Stimulated activated CD8-positive, alpha-beta memory T cell treated with anti-CD3 and anti-CD28 coated beads, Interleukin-4, amount 100 ng/mL, for 24 hours (primary cell): ENCODE results near the gene MAD2L1.
"Not testable (repeated sequence)": the region's sequence is repeated elsewhere in the genome, so short reads cannot be mapped to it uniquely, and the experiment has no call there.

Source experiments
- DNase-seq: peaks from one replicate; pipeline ENCODE4 v3.0.0-alpha.2; 2020; ENCODE audit warnings: low read depth

MAD2L1 gene

GRCh38 chr4:120066517-120067340 is at the start of gene MAD2L1:
MAD2L1 (minus strand) TSS chr4:120066848; CDS start chr4:120066734, 114 bp downstream.
- DNase-seq, result peak; percentile 98

- no peak for DNase-seq
Observed at GRCh38 chr4:120111745-120112144, 45.1 kb upstream of the MAD2L1 start.

GRCh38 chr4:120109406-120109805 is 42.8 kb upstream of the MAD2L1 start:
- no peak for DNase-seq

DNA sequence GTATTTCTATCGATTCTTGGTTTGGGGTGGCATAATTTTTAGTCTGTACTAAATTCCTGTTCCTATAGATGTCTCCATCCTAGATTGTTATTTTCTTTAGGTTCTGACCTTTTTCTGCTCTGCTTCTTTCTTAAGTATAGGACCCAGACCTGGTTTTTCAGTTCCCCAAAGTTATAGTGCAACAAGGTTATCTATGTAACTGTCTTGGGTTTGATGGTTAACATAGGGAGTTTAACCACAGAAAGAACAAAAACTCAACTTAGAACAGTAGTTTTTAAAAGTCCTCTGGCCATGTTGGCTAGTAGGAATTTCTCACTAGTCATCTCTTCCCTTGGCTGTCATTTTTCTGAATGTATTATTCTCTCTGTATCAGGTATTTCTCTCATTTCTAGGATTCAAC is 38.8 kb upstream of the MAD2L1 start:
- DNase-seq, result no peak

DNA sequence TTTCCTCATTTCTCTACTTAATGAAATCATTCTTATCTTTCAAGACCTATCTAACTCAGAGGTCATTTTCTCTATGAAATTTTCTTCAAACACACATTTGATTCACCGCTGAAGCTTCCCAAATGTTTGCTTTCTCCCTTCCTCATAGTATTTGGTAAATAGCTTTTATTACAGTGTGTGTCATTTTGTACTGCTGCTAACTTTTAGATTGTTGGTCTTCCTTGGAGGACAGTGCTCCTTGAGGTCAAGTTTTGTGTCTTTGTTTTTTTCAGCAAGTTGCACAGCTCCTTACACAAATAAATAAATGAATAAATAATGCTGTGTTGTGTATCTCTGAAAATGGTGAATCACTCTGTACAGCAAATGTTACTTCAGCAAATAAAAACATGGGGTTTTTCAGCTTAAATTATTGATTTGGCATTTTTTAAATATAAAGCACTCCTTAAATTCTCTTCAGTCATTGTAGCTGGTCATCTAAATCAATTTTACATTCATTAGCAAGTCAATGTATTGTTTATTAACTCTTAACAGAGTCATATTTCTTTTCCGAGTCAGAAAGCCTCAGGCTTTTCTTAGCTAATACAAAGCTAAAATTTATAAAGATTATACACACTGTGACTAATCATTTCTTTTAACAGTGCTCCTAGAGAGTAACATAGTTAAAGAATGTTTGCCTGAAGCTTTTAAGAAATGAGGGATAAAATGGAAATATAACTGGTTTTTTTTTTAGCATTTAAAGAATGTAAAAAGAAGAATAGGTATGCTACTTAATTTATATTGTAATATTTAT is 30.1 kb upstream of the MAD2L1 start:
- no peak for DNase-seq

DNA sequence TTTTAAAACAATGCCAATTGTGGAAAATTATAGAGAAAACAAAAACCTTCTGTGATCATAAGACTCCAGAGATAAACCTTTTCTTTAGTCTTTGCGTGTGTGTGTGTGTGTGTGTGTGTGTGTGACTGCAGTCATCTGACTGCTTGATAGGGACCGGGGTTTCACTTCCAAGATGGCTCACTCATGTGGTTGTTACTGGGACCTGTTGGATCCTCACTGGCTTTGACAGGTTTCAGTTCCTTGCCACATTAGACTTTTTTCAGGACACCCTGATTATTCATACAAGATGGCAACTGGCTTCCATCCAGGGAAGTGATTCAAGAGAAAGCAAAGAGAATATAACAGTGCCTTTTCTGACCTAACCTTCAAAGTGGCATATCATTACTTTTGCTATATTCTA is 21.9 kb upstream of the MAD2L1 start:
- DNase-seq, result no peak

GRCh38 chr4:120088066-120088465 is 21.4 kb upstream of the MAD2L1 start:
- not testable (repeated sequence) for DNase-seq

- DNase-seq, result no peak
Observed at GRCh38 chr4:120085705-120086104, 19.1 kb upstream of the MAD2L1 start.

DNA sequence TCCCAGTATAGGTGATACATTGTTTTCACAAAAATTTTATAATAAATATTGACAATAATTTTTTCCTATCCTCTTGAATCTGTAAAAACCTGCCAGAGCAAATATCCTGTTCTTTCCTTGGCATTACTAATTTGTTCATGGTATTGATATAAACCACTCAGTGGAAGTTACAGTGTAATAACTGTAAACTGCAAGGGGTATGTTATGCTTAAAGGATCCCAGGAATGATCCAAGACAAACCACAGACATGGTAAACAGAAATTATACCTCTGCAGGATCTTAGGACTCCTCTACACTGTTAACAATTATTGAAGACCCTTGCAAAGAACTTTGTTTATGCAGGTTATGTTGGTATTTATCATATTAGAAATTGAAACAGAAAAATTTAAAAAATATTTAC is 17.7 kb upstream of the MAD2L1 start:
- DNase-seq, result no peak

DNA sequence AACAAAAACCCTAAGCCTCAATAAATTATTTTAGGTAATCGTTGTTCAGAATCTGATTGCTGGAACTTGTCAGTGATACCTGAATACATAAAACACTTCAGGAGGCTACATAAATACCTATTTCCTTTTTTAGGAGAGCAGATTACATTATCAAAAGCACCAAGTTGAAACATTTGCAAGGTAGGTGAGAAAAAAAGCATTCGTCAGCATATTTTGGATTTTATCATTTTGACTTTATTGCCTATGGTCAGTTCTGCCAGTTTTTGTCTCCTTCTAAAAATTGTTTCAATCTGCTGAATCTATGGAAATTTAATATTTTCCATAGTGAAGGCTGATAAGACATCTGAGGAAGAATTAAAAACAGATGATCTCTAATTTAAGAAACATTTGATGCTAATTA is 16.5 kb upstream of the MAD2L1 start:
- no peak for DNase-seq

GRCh38 chr4:120082251-120082650 is 15.6 kb upstream of the MAD2L1 start:
- DNase-seq, result no peak

- no peak for DNase-seq
Observed at GRCh38 chr4:120081726-120082125, 15.1 kb upstream of the MAD2L1 start.

GRCh38 chr4:120080533-120080932 is 13.9 kb upstream of the MAD2L1 start:
- no peak for DNase-seq

DNA sequence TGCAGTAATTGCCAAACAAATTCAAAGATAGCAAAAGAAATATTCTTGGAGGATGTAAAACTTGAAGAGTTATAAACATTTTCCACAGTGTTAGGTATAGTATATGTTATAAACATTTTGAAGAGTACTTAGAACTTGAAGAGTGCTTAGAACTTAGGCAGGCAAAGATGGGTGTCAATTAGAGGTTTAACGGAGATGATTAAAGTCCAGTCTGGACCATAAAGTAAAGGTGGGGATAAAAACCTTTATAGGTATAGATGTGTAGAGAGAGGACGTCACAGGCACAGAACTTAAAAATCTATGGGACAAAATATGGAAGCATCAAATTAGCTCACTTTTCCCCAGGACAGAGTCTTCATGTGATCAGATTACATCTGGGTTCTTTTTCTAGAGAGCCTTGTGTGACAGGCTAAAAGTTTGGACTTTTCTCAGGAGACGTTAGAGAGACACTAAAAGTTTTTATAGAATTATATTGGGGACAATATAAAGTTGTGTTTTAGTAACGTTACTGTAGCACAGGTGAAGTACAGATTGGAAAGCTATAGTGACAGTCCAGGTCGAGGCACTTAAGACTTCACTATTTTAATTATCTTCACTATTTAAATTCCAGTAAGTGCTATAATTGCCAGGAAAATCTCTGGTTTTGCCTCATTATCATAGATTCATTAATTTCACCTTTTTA is 13.3 kb upstream of the MAD2L1 start:
- DNase-seq, result no peak

DNA sequence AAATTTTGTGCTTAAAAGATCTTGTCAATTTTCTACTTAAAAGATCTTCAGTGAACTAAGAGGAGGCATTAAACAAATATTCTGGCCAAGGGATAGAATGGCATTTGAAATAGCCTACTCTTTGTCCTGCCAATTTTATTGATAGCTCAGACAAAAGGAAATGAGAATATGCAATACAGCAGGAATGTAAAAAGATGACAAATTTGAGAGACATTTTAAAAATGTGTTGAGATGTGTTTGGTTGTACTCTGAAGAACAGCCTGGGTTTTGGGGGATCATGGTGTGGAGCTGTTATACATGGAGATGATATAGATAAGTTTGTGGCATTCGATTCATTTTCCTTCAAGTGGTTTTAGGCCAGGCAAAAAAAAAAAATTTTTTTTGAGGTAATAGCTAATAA is 11.6 kb upstream of the MAD2L1 start:
- DNase-seq, result no peak

DNA sequence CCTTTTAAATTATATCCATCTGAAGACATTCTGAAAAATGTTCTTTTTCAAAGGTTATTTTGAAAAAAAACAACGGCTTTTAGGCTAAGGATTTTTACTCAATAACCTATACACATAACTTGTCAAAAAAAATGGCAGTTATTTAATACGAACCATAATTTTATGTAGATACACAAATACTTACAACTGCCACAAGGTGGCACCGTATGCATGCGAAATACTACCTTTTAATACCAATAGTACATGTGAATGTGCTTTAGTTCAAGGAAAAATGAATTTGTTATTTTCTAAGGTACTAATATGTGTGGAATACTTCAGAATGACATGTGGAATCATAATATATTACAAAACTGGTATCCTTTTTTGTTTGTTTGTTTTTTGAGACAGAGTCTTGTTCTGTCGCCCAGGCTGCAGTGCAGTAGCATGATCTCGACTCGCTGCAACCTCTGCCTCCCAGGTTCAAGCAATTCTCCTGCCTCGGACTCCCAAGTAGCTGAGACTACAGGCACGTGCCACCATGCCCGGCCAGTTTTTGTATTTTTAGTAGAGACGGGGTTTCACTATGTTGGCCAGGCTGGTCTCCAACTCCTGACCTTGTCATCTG is 4.6 kb upstream of the MAD2L1 start:
- no peak for DNase-seq

DNA sequence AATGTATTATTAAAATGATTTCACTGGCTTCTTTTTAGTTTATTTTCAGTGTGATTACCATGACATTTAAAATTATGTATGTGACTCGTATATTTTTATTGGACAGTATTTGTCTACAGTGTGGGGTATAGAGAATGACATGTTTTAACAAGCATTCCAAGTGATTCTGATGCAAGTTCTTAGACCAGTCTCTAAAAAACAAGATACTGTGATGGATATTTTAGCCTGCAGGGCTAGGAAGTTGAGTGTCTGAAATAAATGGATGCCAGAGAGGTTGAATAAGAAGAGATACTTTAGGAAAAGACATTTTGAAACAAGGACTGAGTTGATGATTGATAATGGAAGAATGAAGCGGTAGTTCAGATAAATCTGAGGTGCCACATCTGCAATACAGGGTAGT is 3.5 kb upstream of the MAD2L1 start:
- DNase-seq, result no peak

- peak; percentile 31 for DNase-seq
Observed at GRCh38 chr4:120065974-120066516, 603 bp downstream of the MAD2L1 start.

GRCh38 chr4:120064887-120065286 is 1.8 kb downstream of the MAD2L1 start:
- no peak for DNase-seq

- DNase-seq, result not testable (repeated sequence)
Observed at GRCh38 chr4:120063711-120064110, 2.9 kb downstream of the MAD2L1 start.

DNA sequence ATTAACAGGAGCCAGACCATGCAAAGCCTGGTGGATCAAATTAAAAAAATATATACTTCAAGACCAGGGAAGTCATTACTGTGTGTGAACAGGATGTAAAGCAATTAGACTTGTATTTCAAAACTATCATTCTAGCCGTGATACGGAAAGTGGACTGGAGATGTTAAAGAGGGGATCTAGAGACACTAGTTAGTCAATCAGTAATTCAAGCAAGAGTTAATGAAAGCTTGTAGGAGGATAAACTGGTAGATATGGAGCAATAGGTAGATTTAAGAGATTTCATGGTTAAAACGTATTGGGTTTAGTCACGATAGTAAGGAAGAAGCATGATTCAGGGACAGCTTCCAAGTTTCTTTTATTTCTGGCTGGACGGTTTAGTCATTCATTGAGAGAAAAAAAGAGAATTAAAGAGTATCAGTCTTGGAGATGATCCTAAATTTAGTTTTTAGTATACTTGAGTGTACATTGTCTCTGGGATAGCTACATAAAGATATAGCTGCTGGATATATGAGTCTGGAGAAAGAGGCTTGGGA is 3.9 kb downstream of the MAD2L1 start:
- no peak for DNase-seq

- DNase-seq, result no peak
Observed at GRCh38 chr4:120059036-120059435, 7.6 kb downstream of the MAD2L1 start.
